Suprapubic skin (tissue), 4 donors: ENCODE measurements around the gene OXCT1. TPM values are rescaled to one million over a fixed set of nuclear protein-coding genes. Genes with fewer than 3 reads are reported as not detected.

ENCODE experiments used
- DNase-seq, 2 donors: peaks; one replicate each; pipeline ENCODE4 v3.0.0-alpha.2; 2019; ENCODE audit warnings: low spot score in 2 of 2
- H3K27ac ChIP-seq: fragments of 200-600 bp; sonication (generic); one replicate; pipeline ENCODE4 v1.5.1; 2019
- H3K27me3 ChIP-seq: fragments of 200-600 bp; sonication (generic); one replicate; pipeline ENCODE4 v1.5.1; 2019
- H3K36me3 ChIP-seq: fragments of 200-600 bp; sonication (generic); one replicate; pipeline ENCODE4 v1.5.1; 2019
- H3K4me1 ChIP-seq: fragments of 200-600 bp; sonication (generic); one replicate; pipeline ENCODE4 v1.5.1; 2019
- H3K4me3 ChIP-seq: fragments of 200-600 bp; sonication (generic); one replicate; pipeline ENCODE4 v1.5.1; 2019; ENCODE audit warnings: mild to moderate bottlenecking
- H3K9me3 ChIP-seq: fragments of 200-600 bp; sonication (generic); one replicate; pipeline ENCODE4 v1.5.1; 2019
- EP300 ChIP-seq: sonication (generic); formaldehyde crosslinking; IDR thresholded peaks from one replicate; pipeline ENCODE4 v1.6.1; 2017; ENCODE audit warnings: antibody characterized with exemption
- POLR2A ChIP-seq, 2 donors: fragments of 450-650 bp; IDR thresholded peaks; one replicate each; pipeline ENCODE4 v1.6.1; 2017; ENCODE audit warnings: antibody characterized with exemption in 2 of 2, mild to moderate bottlenecking in 2 of 2, moderate library complexity in 2 of 2
- POLR2AphosphoS5 ChIP-seq, 3 donors: sonication (generic); formaldehyde crosslinking; IDR thresholded peaks; one replicate each; pipeline ENCODE4 v1.6.1; 2017; ENCODE audit warnings: antibody characterized with exemption in 3 of 3
- WGBS: methylation state at CpG from one replicate; pipeline ENCODE4 v1.1.5; 2018; 5-methylcytosine and 5-hydroxymethylcytosine counted together
- total RNA-seq, 4 donors: library from RNA; depleted of rRNA; stranded (reverse); fragments of >200 nt; gene quantifications; one replicate each; pipeline ENCODE4 v1.1.0, GENCODE V29; 2016
- TF ChIP-seq, protein P1 (sequence below), 2 donors: fragments of 200-600 bp in 1 of 2; fragments of 450-650 bp in 1 of 2; sonication (generic) in 1 of 2; IDR thresholded peaks; one replicate each; pipeline ENCODE4 v1.5.1; 2016 to 2019; ENCODE audit warnings: antibody characterized with exemption in 2 of 2, mild to moderate bottlenecking in 1 of 2, moderate library complexity in 1 of 2

The OXCT1 gene
- total RNA-seq, 4 donors from 2014 or later, result 17.4 to 71.9 (median 24.7) TPM

DNA sequence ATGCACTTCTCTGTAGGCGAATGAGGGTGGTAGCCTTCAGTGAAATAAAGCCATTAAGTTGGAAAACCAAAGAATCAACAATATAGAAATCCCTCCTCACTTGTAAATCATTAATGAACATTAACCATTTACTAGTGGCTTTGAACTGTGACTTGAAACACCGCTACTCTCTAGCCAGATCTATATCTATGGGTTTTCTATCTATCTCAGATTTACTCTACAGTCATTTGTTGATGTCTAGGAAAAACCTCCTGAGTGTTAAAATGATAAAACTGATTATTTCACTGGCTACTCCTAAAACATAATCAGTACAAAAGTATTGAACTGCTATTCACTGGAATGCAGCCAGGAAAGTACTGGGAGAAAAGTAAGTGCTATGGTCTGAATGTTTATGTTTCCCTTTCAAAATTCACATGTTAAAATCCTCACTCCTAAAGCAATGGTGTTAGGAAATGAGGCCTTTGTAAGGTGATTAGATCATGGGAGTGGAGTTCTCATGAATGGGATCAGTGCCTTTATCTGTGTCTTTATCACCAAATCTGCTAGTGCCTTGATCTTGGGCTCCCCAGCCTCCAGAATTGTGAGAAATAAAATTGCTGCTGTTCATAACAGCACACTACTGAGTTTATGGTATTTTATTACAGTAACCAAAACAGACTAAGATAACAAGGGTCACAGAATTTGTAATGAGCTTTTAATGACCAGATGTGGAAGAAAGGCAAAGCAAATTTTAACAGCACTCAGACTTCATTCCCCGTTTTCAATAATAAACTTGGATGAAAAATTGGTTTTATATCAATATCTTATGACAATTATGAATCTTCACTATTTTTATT, 8.6 kb upstream of the OXCT1 start:
- H3K9me3 ChIP-seq, result no peaks in the 10 kb centered on the region
- no peaks in the 10 kb centered on the region for H3K36me3 ChIP-seq
- peaks cover 3% of the 10 kb centered on the region for H3K4me1 ChIP-seq
- 79% methylated on average over 3 of the region's 3 CpGs for WGBS
- no peaks in the 10 kb centered on the region for H3K27me3 ChIP-seq
- no peak for TF ChIP-seq POLR2A (IDR thresholded peaks at IDR 0.05)
- TF ChIP-seq, protein P1, sequence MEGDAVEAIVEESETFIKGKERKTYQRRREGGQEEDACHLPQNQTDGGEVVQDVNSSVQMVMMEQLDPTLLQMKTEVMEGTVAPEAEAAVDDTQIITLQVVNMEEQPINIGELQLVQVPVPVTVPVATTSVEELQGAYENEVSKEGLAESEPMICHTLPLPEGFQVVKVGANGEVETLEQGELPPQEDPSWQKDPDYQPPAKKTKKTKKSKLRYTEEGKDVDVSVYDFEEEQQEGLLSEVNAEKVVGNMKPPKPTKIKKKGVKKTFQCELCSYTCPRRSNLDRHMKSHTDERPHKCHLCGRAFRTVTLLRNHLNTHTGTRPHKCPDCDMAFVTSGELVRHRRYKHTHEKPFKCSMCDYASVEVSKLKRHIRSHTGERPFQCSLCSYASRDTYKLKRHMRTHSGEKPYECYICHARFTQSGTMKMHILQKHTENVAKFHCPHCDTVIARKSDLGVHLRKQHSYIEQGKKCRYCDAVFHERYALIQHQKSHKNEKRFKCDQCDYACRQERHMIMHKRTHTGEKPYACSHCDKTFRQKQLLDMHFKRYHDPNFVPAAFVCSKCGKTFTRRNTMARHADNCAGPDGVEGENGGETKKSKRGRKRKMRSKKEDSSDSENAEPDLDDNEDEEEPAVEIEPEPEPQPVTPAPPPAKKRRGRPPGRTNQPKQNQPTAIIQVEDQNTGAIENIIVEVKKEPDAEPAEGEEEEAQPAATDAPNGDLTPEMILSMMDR (IDR thresholded peaks at IDR 0.05), result no peak
- TF ChIP-seq EP300, result no peak
- no peak for TF ChIP-seq POLR2AphosphoS5 (IDR thresholded peaks at IDR 0.05)
- H3K4me3 ChIP-seq, result no peak overlapping the region
- H3K27ac ChIP-seq, result no peak overlapping the region
- DNase-seq, result no peak

GRCh38 chr5:41878173-41878572, 7.9 kb upstream of the OXCT1 start:
- TF ChIP-seq POLR2A (IDR thresholded peaks at IDR 0.05), result no peak
- TF ChIP-seq EP300, result no peak
- no peak for TF ChIP-seq POLR2AphosphoS5 (IDR thresholded peaks at IDR 0.05)
- H3K9me3 ChIP-seq, result no peaks in the 10 kb centered on the region
- WGBS, result 84% methylated on average over 2 of the region's 2 CpGs
- H3K4me3 ChIP-seq, result no peak overlapping the region
- no peaks in the 10 kb centered on the region for H3K27me3 ChIP-seq
- no peak overlapping the region for H3K27ac ChIP-seq
- no peak for DNase-seq
- H3K36me3 ChIP-seq, result no peaks in the 10 kb centered on the region
- peaks cover 6% of the 10 kb centered on the region for H3K4me1 ChIP-seq

- H3K36me3 ChIP-seq, result no peaks in the 10 kb centered on the region
- no peaks in the 10 kb centered on the region for H3K9me3 ChIP-seq
- TF ChIP-seq, protein P1 (IDR thresholded peaks at IDR 0.05), result no peak
- TF ChIP-seq EP300 (no peak), POLR2AphosphoS5 (IDR thresholded peaks at IDR 0.05) (no peak), POLR2A (IDR thresholded peaks at IDR 0.05) (no peak)
- peaks cover 14% of the 10 kb centered on the region for H3K4me1 ChIP-seq
- no peaks in the 10 kb centered on the region for H3K27me3 ChIP-seq
- DNase-seq, result no peak
- H3K27ac ChIP-seq, result no peak overlapping the region
- H3K4me3 ChIP-seq, result no peak overlapping the region
- 93% methylated on average over 1 of the region's 1 CpG for WGBS
These were observed 7.2 kb upstream of the OXCT1 start for GRCh38 chr5:41877408-41877807.

- DNase-seq, result no peak
- WGBS, result 75% methylated on average over 2 of the region's 2 CpGs
- no peak overlapping the region for H3K4me3 ChIP-seq
- peaks cover 21% of the 10 kb centered on the region for H3K4me1 ChIP-seq
- no peak overlapping the region for H3K27ac ChIP-seq
- H3K27me3 ChIP-seq, result no peaks in the 10 kb centered on the region
- H3K36me3 ChIP-seq, result no peaks in the 10 kb centered on the region
- no peaks in the 10 kb centered on the region for H3K9me3 ChIP-seq
- TF ChIP-seq POLR2AphosphoS5 (IDR thresholded peaks at IDR 0.05), result no peak
- TF ChIP-seq, protein P1 (IDR thresholded peaks at IDR 0.05), result no peak
- TF ChIP-seq EP300, result no peak
- no peak for TF ChIP-seq POLR2A (IDR thresholded peaks at IDR 0.05)
These were observed 6.5 kb upstream of the OXCT1 start for GRCh38 chr5:41876678-41877077.

- no peak overlapping the region for H3K4me3 ChIP-seq
- TF ChIP-seq POLR2A (IDR thresholded peaks at IDR 0.05), result no peak
- TF ChIP-seq EP300, result no peak
- TF ChIP-seq, protein P1 (IDR thresholded peaks at IDR 0.05), result no peak
- TF ChIP-seq POLR2AphosphoS5 (IDR thresholded peaks at IDR 0.05), result no peak
- H3K27ac ChIP-seq, result no peak overlapping the region
- no peaks in the 10 kb centered on the region for H3K36me3 ChIP-seq
- no peak for DNase-seq
- H3K9me3 ChIP-seq, result no peaks in the 10 kb centered on the region
- H3K27me3 ChIP-seq, result no peaks in the 10 kb centered on the region
- peaks cover 34% of the 10 kb centered on the region for H3K4me1 ChIP-seq
These were observed 4.9 kb upstream of the OXCT1 start for GRCh38 chr5:41875121-41875520.
